Loucy (cell line): Measurements from ENCODE around the gene UBTD1.

ENCODE experiments used
- EZH2phosphoT487 ChIP-seq: fragments of 200-600 bp; IDR thresholded peaks from 2 replicates; pipeline ENCODE4 v1.6.1; 2018; ENCODE audit warnings: antibody characterized with exemption, mild to moderate bottlenecking, moderate library complexity, borderline replicate concordance
- TF ChIP-seq, protein P1 (sequence below): fragments of 200-600 bp; sonication (generic); conservative IDR thresholded peaks from 2 replicates; pipeline ENCODE4 v1.5.1; 2014; ENCODE audit warnings: mild to moderate bottlenecking, antibody characterized with exemption, low read length

DNA sequence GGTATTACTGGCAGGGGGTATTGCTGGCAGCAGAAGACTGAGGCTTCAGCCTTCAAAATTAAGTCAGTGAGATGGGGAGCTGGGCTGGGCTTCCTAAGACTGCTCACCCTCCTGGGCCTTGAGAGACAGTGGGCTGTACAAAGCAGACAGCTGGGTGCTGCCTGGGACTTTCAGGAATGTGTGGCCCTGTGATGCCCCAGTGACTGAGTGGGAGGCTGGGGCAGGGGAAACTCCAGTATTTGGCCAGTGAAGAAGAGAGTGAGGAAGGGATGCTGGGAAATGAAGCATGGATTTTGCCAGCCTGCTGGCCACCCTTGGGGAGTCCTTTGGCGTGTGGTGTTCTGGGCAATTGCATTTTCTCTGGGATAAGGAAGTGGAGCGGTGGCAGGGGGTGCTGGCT, 74.3 kb downstream of the UBTD1 start:
- TF ChIP-seq, protein P1, sequence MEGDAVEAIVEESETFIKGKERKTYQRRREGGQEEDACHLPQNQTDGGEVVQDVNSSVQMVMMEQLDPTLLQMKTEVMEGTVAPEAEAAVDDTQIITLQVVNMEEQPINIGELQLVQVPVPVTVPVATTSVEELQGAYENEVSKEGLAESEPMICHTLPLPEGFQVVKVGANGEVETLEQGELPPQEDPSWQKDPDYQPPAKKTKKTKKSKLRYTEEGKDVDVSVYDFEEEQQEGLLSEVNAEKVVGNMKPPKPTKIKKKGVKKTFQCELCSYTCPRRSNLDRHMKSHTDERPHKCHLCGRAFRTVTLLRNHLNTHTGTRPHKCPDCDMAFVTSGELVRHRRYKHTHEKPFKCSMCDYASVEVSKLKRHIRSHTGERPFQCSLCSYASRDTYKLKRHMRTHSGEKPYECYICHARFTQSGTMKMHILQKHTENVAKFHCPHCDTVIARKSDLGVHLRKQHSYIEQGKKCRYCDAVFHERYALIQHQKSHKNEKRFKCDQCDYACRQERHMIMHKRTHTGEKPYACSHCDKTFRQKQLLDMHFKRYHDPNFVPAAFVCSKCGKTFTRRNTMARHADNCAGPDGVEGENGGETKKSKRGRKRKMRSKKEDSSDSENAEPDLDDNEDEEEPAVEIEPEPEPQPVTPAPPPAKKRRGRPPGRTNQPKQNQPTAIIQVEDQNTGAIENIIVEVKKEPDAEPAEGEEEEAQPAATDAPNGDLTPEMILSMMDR: no peak
- no peak for TF ChIP-seq EZH2phosphoT487
